Testis (tissue), 2 donors: Measurements from ENCODE around the gene C1orf53.

Source experiments
- POLR2A ChIP-seq: fragments of 450-650 bp; IDR thresholded peaks from one replicate; pipeline ENCODE4 v1.6.1; 2017; ENCODE audit warnings: antibody characterized with exemption, mild to moderate bottlenecking, moderate library complexity
- TF ChIP-seq, protein P1 (sequence below), 3 experiments: fragments of 450-650 bp in 2 of 3; fragments of 200-600 bp in 1 of 3; sonication (generic) in 1 of 3; IDR thresholded peaks; one replicate each; pipeline ENCODE4 v1.5.1; 2016 to 2019; ENCODE audit warnings: antibody characterized with exemption in 3 of 3, mild to moderate bottlenecking in 2 of 3, moderate library complexity in 1 of 3

DNA sequence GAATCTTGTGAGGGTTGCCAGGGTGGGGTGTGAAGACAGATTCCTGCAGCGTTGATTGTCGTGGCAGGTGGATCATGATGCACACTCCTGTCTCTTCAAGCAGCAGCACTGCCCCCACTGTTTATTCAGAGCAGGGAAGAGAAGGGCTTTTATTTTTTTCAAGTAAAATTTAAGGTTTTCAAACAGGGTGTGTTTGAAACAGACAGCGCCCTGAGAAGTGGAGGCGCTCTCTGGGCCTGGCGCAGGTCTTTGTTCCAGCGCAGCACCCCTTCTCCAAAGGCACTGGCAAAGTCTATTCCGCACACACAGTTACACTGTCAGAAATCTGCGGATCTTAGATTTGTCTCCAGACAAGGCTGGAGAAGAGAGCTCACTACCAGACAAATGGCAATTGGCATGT, 7.0 kb downstream of the C1orf53 start:
- TF ChIP-seq, protein P1, sequence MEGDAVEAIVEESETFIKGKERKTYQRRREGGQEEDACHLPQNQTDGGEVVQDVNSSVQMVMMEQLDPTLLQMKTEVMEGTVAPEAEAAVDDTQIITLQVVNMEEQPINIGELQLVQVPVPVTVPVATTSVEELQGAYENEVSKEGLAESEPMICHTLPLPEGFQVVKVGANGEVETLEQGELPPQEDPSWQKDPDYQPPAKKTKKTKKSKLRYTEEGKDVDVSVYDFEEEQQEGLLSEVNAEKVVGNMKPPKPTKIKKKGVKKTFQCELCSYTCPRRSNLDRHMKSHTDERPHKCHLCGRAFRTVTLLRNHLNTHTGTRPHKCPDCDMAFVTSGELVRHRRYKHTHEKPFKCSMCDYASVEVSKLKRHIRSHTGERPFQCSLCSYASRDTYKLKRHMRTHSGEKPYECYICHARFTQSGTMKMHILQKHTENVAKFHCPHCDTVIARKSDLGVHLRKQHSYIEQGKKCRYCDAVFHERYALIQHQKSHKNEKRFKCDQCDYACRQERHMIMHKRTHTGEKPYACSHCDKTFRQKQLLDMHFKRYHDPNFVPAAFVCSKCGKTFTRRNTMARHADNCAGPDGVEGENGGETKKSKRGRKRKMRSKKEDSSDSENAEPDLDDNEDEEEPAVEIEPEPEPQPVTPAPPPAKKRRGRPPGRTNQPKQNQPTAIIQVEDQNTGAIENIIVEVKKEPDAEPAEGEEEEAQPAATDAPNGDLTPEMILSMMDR (IDR thresholded peaks at IDR 0.05), result no peak
- TF ChIP-seq POLR2A, result no peak
